Endodermal cell (in vitro differentiated cells): ENCODE data around the gene GATAD2B. TPM values are rescaled to one million over a fixed set of nuclear protein-coding genes. Genes with fewer than 3 reads are reported as not detected.

ENCODE experiments used
- DNase-seq: peaks from one replicate; pipeline ENCODE4 v3.0.0-alpha.2; 2017
- H3K27ac ChIP-seq: 2 replicates; pipeline ENCODE4 v1.5.1; 2013; ENCODE audit warnings: mild to moderate bottlenecking, low read depth, low read length, moderate library complexity
- H3K27me3 ChIP-seq: 2 replicates; pipeline ENCODE4 v1.6.1; 2013; ENCODE audit warnings: mild to moderate bottlenecking, low read length, moderate library complexity; ENCODE audit not compliant: insufficient read depth, control insufficient read depth, poor library complexity, severe bottlenecking
- H3K36me3 ChIP-seq: 2 replicates; pipeline ENCODE4 v1.7.0; 2013; ENCODE audit warnings: mild to moderate bottlenecking, low read length, moderate library complexity; ENCODE audit not compliant: control insufficient read depth, insufficient read depth
- H3K4me1 ChIP-seq: one replicate; pipeline ENCODE4 v1.7.0; 2013; ENCODE audit warnings: low read length; ENCODE audit not compliant: control insufficient read depth, insufficient read depth
- H3K4me3 ChIP-seq: 2 replicates; pipeline ENCODE4 v1.5.1; 2013; ENCODE audit warnings: mild to moderate bottlenecking, low read length, moderate library complexity
- H3K9ac ChIP-seq: 2 replicates; pipeline ENCODE4 v1.6.1; 2013; ENCODE audit warnings: mild to moderate bottlenecking, low read length, moderate library complexity; ENCODE audit not compliant: poor library complexity, severe bottlenecking; ENCODE audit errors: extremely low read depth
- H3K9me3 ChIP-seq: 2 replicates; pipeline ENCODE4 v1.6.1; 2013; ENCODE audit warnings: mild to moderate bottlenecking, low read length, moderate library complexity; ENCODE audit not compliant: control insufficient read depth
- H3K27ac Mint-ChIP-seq: 2 replicates; pipeline ENCODE4 v1.8.0; 2020; ENCODE audit warnings: mixed read lengths
- H3K27me3 Mint-ChIP-seq: 2 replicates; pipeline ENCODE4 v1.8.0; 2021; ENCODE audit warnings: mild to moderate bottlenecking, mixed read lengths; ENCODE audit not compliant: insufficient read depth
- H3K36me3 Mint-ChIP-seq: 2 replicates; pipeline ENCODE4 v1.8.0; 2020; ENCODE audit warnings: low read depth, mixed read lengths
- H3K4me1 Mint-ChIP-seq: 2 replicates; pipeline ENCODE4 v1.8.0; 2020; ENCODE audit warnings: mixed read lengths
- H3K4me3 Mint-ChIP-seq: 2 replicates; pipeline ENCODE4 v1.8.0; 2020; ENCODE audit warnings: mild to moderate bottlenecking, moderate library complexity, mixed read lengths
- H3K9me3 Mint-ChIP-seq: 2 replicates; pipeline ENCODE4 v1.8.0; 2020; ENCODE audit warnings: mild to moderate bottlenecking, mixed read lengths
- WGBS, 2 experiments: methylation state at CpG; one replicate each; pipeline versions ENCODE4 v1.1.5 to v1.1.7; 2013; ENCODE audit warnings: missing lambda C conversion rate in 2 of 2, mixed read lengths in 1 of 2; ENCODE audit not compliant: insufficient coverage in 1 of 2, insufficient read length in 1 of 2; 5-methylcytosine and 5-hydroxymethylcytosine counted together
- total RNA-seq, 2 donors: library from RNA; stranded (reverse); fragmentation: NEBNext Ultra II Directional in 1 of 2; extraction: Animal tissue kit (Norgen Biotek cat#: 25700) in 1 of 2; gene quantifications; 2 replicates in 1 of 2; 3 replicates in 1 of 2; pipeline ENCODE4 v1.2.1, GENCODE V29; 2021
- TF ChIP-seq, protein P1 (sequence below): fragments of 200-600 bp; sonication (generic); conservative IDR thresholded peaks from 2 replicates; pipeline ENCODE4 v1.5.0; 2021; ENCODE audit warnings: antibody characterized with exemption, mild to moderate bottlenecking

The GATAD2B gene
- total RNA-seq, 2 donors from 2014 or later: 45.2 to 51.2 TPM

DNA sequence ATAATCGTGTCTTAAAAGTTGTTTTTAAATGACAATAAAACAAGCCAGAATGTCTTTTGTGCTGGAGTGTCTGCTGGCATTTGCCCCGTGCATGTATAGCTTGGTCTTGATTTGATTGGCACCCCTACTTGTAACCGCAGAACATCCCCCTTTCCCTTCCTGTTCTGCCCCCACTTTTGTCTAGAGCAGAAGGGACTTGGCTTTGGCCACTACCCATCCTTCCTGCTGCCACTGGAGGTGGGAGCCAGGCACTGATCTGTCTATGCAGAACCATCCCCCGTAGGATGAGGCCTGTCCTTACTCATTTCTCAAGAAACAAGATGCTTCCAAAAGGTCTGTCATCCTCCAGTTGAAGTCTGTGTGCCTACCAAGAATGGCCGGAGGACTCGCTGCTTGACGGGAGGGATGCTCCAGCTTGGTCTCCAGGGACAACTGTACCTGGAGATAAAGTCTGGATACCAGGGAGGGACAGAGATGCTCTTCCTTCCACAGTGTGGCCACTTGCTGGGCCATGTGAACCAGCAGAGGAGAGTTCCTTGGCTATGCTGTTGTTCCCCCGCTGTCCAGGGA, 148.7 kb downstream of the GATAD2B start:
- Histone ChIP-seq H3K9ac (no peak overlapping the region), H3K4me3 (no peak overlapping the region), H3K27me3 (no peaks in the 10 kb centered on the region), H3K36me3 (peaks cover 58% of the 10 kb centered on the region), H3K27ac (no peak overlapping the region), H3K4me1 (peaks cover 2% of the 10 kb centered on the region), H3K9me3 (no peaks in the 10 kb centered on the region)
- TF ChIP-seq, protein P1, sequence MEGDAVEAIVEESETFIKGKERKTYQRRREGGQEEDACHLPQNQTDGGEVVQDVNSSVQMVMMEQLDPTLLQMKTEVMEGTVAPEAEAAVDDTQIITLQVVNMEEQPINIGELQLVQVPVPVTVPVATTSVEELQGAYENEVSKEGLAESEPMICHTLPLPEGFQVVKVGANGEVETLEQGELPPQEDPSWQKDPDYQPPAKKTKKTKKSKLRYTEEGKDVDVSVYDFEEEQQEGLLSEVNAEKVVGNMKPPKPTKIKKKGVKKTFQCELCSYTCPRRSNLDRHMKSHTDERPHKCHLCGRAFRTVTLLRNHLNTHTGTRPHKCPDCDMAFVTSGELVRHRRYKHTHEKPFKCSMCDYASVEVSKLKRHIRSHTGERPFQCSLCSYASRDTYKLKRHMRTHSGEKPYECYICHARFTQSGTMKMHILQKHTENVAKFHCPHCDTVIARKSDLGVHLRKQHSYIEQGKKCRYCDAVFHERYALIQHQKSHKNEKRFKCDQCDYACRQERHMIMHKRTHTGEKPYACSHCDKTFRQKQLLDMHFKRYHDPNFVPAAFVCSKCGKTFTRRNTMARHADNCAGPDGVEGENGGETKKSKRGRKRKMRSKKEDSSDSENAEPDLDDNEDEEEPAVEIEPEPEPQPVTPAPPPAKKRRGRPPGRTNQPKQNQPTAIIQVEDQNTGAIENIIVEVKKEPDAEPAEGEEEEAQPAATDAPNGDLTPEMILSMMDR: no peak
- H3K27ac Mint-ChIP-seq: no peak overlapping the region
- no peaks in the 10 kb centered on the region for H3K27me3 Mint-ChIP-seq
- H3K9me3 Mint-ChIP-seq: no peaks in the 10 kb centered on the region
- WGBS, 2 experiments: 90 to 100% methylated on average over 4 to 8 of the region's 8 CpGs
- peaks cover 21% of the 10 kb centered on the region for H3K4me1 Mint-ChIP-seq
- peaks cover 51% of the 10 kb centered on the region for H3K36me3 Mint-ChIP-seq
- DNase-seq: no peak
- peak overlapping the region; percentile 75 for H3K4me3 Mint-ChIP-seq

DNA sequence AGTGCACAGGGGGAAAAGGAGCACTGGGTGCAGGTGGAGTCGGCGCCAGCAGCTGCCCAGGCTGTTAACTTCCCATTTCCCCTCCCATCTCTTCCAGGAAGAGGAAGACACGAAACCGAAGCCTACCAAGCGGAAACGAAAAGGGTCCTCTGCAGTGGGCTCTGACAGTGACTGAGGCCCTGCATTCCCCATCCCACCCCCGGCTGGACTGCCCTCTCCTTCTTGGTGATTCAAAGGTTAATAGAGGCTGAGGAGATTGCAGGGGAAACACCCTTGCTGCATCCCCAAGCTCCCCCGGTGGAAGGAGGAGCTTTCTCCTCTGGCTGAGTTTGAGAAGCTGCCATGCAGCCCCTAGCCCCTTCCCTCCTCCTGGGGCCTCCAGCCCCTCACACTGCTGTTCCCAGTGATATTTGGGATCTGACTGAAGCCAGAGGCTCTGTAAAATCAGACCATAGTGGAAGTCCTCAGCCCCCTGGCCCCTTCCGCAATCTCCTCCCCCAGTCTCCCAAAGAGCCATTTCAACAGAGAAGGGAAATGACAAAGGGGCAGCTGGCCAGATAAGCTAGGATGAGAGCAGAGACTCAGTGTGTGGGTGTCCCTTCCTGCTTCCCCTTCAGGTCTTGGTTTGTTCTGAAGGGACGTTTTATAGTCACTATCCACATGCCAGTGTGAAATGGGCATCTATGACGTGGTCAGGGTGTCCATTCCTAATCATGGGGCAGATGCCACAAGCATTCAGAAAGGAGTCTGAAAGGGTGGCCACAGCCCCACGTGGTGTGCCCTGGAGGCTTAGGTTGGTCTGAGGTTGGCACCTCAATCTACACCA, 149.5 kb downstream of the GATAD2B start:
- peaks cover 21% of the 10 kb centered on the region for H3K4me1 Mint-ChIP-seq
- no peaks in the 10 kb centered on the region for H3K27me3 Mint-ChIP-seq
- Histone ChIP-seq H3K9ac (no peak overlapping the region), H3K9me3 (no peaks in the 10 kb centered on the region), H3K27me3 (no peaks in the 10 kb centered on the region), H3K4me1 (peaks cover 2% of the 10 kb centered on the region), H3K27ac (no peak overlapping the region), H3K36me3 (peaks cover 61% of the 10 kb centered on the region), H3K4me3 (no peak overlapping the region)
- no peaks in the 10 kb centered on the region for H3K9me3 Mint-ChIP-seq
- peaks cover 52% of the 10 kb centered on the region for H3K36me3 Mint-ChIP-seq
- WGBS, 2 experiments: 91% methylated on average over 5 to 12 of the region's 12 CpGs
- no peak for DNase-seq
- TF ChIP-seq, protein P1: no peak
- no peak overlapping the region for H3K27ac Mint-ChIP-seq
- no peak overlapping the region for H3K4me3 Mint-ChIP-seq

DNA sequence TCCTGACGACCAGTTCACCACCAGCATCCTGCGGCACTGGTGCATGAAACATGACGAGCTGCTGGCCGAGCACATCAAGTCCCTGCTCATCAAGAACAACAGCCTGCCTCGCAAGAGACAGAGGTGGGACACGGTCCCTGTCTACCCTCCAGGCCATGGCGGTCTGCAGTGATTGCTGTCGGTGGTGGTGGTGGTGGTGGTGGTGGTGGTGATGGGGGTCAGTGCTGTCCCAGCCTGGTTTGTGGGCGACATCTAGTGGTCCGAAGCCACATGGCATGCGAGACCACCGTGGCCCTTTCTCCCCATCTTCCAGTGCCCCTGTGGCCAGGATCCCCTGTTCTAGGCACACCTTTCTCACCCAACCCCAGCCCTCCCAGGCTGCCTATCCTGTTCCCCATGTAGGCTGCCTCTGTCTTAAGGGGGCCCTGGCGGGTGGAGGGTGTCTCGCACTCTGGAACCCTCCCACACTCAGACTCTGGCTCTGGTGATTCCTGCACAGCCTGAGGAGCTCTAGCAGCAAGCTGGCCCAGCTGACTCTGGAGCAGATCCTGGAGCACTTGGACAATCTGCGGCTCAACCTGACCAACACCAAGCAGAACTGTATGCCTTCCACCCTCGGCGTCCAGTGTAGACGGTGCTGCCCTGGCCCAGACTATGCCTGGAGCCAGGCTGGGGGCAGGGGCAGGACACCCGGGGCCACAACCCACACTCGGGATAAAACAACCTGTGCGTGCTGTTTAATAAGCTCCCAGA, 150.8 kb downstream of the GATAD2B start:
- WGBS, 2 experiments: 83 to 84% methylated on average over 14 to 21 of the region's 21 CpGs
- H3K27ac Mint-ChIP-seq: no peak overlapping the region

More for the DNA sequence above, 150.8 kb downstream of the GATAD2B start:
- Histone ChIP-seq H3K27ac (no peak overlapping the region), H3K27me3 (no peaks in the 10 kb centered on the region), H3K9ac (no peak overlapping the region), H3K9me3 (no peaks in the 10 kb centered on the region), H3K4me1 (peaks cover 2% of the 10 kb centered on the region), H3K36me3 (peaks cover 74% of the 10 kb centered on the region), H3K4me3 (no peak overlapping the region)
- Mint-ChIP-seq H3K9me3 (no peaks in the 10 kb centered on the region), H3K36me3 (peaks cover 56% of the 10 kb centered on the region), H3K27me3 (no peaks in the 10 kb centered on the region), H3K4me3 (no peak overlapping the region), H3K4me1 (peaks cover 12% of the 10 kb centered on the region)
- DNase-seq: peak; percentile 89
- TF ChIP-seq, protein P1: peak; percentile 76
